NCI-H1048 (cell line): Measurements from ENCODE around the gene PLCL2.

ENCODE experiments used
- DNase-seq: peaks from one replicate; lab custom pipeline; 2025; lab: John Stamatoyannopoulos, UW

PLCL2 gene

DNA sequence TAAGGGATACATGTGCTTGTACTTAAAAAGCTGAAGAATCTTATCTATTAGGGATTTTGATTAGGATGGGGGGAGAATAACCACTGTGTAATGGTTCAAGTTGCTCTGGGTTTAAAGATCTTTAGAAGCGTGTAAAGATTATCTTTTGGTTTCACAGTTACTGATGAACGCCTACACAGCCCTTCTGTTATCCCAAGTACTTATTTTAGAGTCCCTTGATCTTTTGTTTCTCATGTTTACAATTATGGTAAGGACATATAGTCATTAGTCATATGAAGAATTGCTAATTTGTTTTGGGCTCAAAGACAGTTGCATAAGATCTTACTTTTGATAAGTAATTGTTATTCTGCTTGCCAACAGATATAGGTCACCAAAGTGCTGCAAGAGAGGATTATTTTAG lies 160.1 kb downstream of the PLCL2 start:
- DNase-seq, result no peak

- DNase-seq, result no peak
Measured at GRCh38 chr3:17045705-17046104, 160.9 kb downstream of the PLCL2 start.

DNA sequence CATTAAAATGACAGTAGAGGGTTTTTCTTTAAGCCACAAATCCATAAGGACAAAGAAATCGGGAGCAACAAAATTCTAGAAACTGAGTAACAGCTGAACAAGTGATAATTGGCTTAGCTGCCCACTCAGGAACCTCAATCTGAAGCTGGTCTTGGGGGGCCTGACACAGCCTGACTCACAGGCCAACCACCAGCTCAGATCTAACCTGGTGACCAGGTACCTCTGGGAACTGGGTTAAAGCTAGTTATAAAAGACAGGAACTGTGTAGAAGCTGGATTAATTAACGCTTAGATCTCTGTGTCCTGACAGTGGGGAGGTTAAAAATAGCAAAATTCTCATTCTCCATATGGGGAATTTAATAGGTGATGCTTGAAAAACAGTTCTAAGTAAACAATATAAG lies 161.9 kb downstream of the PLCL2 start:
- DNase-seq, result no peak

DNA sequence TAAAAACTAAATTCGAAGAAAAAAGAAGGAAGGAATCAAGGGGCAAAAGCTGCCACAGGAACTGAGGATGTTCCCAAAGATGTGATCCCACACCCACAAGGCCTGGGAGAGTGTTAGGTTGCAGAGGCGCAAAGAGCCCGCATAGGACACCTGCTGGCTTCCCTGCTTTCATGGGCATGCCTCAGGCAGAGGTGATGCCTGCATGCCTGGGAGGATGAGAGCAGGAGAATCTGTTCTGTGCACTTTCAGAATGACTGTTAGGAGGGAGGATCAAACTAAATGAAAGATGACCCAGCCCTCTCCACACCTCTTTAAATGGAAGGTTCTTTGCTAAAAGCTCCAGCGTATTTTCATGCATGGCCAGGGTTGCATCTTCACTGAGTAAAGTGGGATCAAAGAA lies 162.4 kb downstream of the PLCL2 start:
- DNase-seq, result no peak

DNA sequence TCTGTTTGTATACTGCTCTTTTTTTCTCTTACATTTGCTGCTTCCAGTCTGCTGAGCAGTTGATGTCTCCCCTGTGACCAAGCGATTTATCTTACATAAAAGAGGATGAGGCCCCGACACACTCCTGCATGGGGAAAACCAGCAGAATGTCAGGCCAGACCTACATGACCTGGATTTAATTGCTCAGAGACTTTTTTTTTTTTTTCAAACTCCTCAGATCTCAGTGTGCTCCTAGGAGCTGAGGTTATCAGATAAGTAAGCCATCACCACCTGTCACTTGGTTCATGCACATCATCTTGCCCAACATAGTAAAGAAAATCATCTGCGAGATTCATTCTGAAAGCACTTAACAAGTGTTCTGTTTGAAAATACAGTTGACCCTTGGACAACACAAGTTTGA lies 163.1 kb downstream of the PLCL2 start:
- no peak for DNase-seq

- no peak for DNase-seq
Measured at GRCh38 chr3:17050071-17050470, 165.3 kb downstream of the PLCL2 start.

GRCh38 chr3:17050506-17050905 lies 165.8 kb downstream of the PLCL2 start:
- no peak for DNase-seq

GRCh38 chr3:17052363-17052762 lies 167.6 kb downstream of the PLCL2 start:
- no peak for DNase-seq

- no peak for DNase-seq
Measured at GRCh38 chr3:17054301-17054981, 169.7 kb downstream of the PLCL2 start.

DNA sequence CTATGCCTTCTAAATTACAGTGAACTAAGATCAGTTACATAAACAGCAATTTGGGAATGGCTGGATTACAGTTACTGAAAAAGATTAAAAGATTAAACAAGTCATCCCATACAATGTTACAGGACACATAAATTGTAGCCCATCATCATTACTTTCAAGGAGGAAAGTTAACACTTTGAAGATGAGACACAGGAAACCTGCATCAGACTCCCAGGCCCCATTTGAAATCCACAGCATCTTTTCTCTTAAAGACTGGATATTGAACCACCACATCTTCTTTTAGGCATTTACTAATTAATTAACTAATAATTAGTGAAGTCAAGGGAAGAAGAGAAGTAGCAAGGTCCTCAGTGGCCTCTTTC lies 170.2 kb downstream of the PLCL2 start:
- DNase-seq, result no peak

DNA sequence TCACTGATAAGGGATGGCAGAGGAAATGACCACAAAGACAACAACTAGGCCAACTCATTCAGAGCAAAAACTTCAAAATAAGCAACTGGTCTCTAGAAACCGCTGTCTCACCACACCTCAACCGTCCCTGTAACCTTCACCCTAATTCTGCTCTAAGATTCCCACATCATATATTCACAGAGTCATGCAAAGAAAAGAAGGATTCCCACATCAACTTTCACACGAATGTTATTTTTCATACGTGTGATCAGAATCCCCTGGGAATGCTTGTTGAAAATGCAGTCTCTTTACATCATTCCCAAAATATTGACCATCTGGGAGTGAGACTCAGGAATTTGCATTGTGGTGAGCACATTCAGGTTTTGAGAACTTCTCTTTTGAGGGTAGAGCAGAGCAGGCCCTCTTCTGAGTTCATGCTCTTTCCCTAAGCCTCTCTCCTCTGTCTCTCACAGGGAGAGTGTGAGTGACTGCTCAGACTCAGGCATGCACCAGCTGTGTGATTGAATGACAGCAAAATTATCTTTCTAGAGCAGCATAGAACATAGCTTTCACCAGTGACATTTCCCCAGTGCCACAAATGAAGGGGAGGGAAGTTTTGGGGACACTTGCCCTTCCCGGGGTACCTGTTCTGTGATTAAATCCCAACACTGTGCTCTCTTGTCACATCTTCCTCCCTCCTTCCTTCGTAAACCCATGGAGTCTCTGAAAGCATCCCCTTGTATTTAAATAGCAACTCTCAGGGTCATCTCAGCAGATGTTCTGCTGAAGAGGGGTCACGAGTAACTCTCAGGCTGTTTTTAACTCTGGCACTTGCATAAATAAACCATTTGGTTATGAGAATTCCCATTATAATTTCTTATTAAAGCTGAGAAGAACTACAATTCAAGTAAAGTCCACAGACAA lies 170.9 kb downstream of the PLCL2 start:
- no peak for DNase-seq

- no peak for DNase-seq
Measured at GRCh38 chr3:17057321-17057720, 172.6 kb downstream of the PLCL2 start.

DNA sequence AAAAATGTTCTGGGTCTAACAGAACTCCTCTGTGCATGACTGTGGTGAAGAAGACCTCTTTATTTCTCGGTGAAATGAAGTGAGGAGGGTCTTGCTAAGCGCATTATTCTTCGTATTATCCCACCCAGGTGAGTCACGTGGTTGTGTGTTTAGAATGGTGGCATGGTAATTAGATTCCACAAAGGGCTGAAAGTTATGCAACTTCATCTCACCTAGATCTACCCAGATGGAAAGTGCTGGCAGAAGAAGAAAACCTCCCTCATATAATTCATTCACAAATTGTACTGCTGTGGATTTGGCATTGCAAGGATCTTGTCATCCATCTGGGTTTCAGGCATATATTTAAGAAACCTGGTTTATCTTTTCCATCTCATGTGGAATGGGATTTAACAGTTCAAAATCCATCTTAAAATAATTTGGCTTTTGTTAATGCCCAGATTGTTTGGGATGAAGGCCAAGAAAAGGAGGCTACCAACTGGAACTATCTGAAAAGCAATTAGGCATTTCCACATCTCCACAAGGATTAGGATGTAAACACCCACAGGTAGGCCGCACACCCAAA lies 175.3 kb downstream of the PLCL2 start:
- DNase-seq, result no peak

- DNase-seq, result no peak
Measured at GRCh38 chr3:17061005-17061404, 176.2 kb downstream of the PLCL2 start.

DNA sequence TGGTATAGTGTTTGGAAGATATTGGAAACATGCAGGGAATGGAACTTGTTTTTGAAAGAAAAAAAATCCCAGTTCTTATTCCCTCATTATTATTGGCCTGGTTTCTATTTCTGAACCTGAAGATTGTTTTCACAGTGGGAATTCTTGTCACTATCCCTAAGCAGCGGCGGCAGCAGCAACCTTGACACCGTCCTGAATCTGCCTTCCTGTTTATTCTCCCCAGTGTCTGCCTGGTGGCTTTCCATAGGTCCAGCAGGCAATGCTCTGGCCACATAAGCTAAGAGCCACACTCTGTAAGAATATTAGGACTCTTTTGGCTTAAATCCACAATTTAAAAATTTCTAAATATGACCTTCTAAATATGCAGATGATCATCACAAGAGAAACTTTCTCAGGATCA lies 178.0 kb downstream of the PLCL2 start:
- DNase-seq, result no peak

GRCh38 chr3:17063596-17063995 lies 178.8 kb downstream of the PLCL2 start:
- DNase-seq, result no peak

- no peak for DNase-seq
Measured at GRCh38 chr3:17065315-17065714, 180.6 kb downstream of the PLCL2 start.

GRCh38 chr3:17065881-17066280 lies 181.1 kb downstream of the PLCL2 start:
- no peak for DNase-seq

GRCh38 chr3:17069754-17070153 lies 185.0 kb downstream of the PLCL2 start:
- no peak for DNase-seq

- DNase-seq, result no peak
Measured at GRCh38 chr3:17070161-17070959, 185.6 kb downstream of the PLCL2 start.

DNA sequence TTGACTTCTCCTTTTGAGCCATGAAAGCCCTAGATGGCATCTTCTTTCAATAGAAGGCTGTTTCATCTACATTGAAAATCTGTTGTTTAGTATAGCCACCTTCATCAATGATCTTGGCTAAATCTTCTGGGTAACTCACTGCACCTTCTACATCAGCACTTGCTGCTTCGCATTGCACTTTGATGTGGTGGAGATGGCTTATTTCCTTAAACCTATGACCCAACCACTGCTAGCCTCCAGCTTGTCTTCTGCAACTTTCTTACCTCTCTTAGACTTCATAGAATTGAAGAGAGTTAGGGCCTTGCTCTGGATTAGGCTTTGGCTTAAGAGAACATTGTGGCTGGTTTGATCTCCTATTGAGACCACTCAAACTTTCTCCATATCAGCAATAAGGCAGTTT lies 189.8 kb downstream of the PLCL2 start:
- DNase-seq, result no peak

GRCh38 chr3:17075358-17075757 lies 190.6 kb downstream of the PLCL2 start:
- no peak for DNase-seq
